HEK293 (cell line): Measurements from ENCODE around the gene LHB.
"Not testable (repeated sequence)": the region's sequence is repeated elsewhere in the genome, so short reads cannot be mapped to it uniquely, and the experiment has no call there.

Experiments
- CTCF ChIP-seq: fragments of 450-650 bp; formaldehyde crosslinking; IDR thresholded peaks from 2 replicates; pipeline ENCODE4 v1.5.1; 2016; ENCODE audit warnings: missing biosample characterization, missing genetic modification characterization
- YY1 ChIP-seq: fragments of 450-650 bp; formaldehyde crosslinking; IDR thresholded peaks from 2 replicates; pipeline ENCODE4 v1.5.1; 2018; ENCODE audit warnings: missing biosample characterization, missing genetic modification characterization
- YY2 ChIP-seq: fragments of 450-650 bp; formaldehyde crosslinking; IDR thresholded peaks from 2 replicates; pipeline ENCODE4 v1.5.1; 2016; ENCODE audit warnings: missing biosample characterization, missing genetic modification characterization
- ZNF155 ChIP-seq: fragments of 450-650 bp; formaldehyde crosslinking; IDR thresholded peaks from 2 replicates; pipeline ENCODE4 v1.5.1; 2016; ENCODE audit warnings: missing biosample characterization, missing genetic modification characterization
- ZNF560 ChIP-seq: fragments of 450-650 bp; formaldehyde crosslinking; IDR thresholded peaks from 2 replicates; pipeline ENCODE4 v1.5.1; 2017; ENCODE audit warnings: missing biosample characterization, missing genetic modification characterization, borderline replicate concordance

GRCh38 chr19:49043548-49043947, 26.7 kb upstream of the LHB start, which contains the start of gene CGB5:
- TF ChIP-seq CTCF, ZNF155, YY2, ZNF560, YY1 (tag by site-specific recombination): not testable (repeated sequence)
